ENCODE data around the gene TGIF2LY.
"Not testable (repeated sequence)": the region's sequence is repeated elsewhere in the genome, so short reads cannot be mapped to it uniquely, and the experiment has no call there.

The TGIF2LY gene

DNA sequence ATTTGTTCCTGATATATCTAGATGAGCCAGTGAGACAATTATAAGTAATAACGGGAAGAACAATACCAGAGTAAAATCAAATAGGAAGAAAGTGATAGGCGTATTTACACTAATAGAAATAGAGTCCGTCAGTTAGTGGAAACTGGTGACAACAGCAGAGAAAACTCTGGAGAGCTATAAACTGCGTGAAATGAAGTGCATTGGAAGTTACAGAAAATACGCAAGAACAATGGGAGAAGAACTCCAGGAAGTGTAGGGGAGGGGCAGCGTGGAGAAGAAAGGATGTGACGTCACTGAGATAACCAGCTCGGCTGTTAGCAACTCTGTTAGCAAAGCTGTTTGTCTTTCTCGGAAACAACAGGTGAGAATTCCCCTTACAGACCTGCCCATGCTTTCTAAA lies at the start of gene TGIF2LY:
Gene TGIF2LY, plus strand, starts transcription at position 301 of the 400 bp plus-strand sequence. CDS start 178 bp downstream, outside the sequence.
- not testable (repeated sequence) for DNase-seq
